WTC11 (cell line): ENCODE data around the gene BFSP2. TPM values are rescaled to one million over a fixed set of nuclear protein-coding genes. Genes with fewer than 3 reads are reported as not detected.

Experiments
- ATAC-seq: fragments of 200-7000 bp; cut with Tn5 transposase; 2 replicates; pipeline ENCODE4 v1.10.0; 2021; ENCODE audit warnings: mild to moderate bottlenecking, moderate library complexity
- CTCF ChIA-PET: fragments of 300-600 bp; sonication (Branson Sonifier 250); formaldehyde crosslinking; loops from one replicate; lab custom pipeline; 2021; ENCODE audit warnings: antibody characterized with exemption; lab: Charles Lee
- POLR2A ChIA-PET: fragments of 350-600 bp; sonication (Branson Sonifier 250); formaldehyde crosslinking; loops from one replicate; lab custom pipeline; 2021; ENCODE audit warnings: antibody characterized with exemption; lab: Charles Lee
- DNase-seq: peaks from one replicate; pipeline ENCODE4 v3.0.0; 2021; ENCODE audit warnings: low spot score
- H3K27ac Mint-ChIP-seq: 2 replicates; pipeline ENCODE4 v1.8.0; 2021; ENCODE audit warnings: mixed read lengths
- H3K27me3 Mint-ChIP-seq: 2 replicates; pipeline ENCODE4 v1.8.0; 2021; ENCODE audit warnings: low read depth, mild to moderate bottlenecking, moderate library complexity, mixed read lengths
- H3K36me3 Mint-ChIP-seq: 2 replicates; pipeline ENCODE4 v1.8.0; 2021; ENCODE audit warnings: mixed read lengths
- H3K4me1 Mint-ChIP-seq: 2 replicates; pipeline ENCODE4 v1.8.0; 2022; ENCODE audit warnings: mixed read lengths
- H3K4me3 Mint-ChIP-seq: 2 replicates; pipeline ENCODE4 v1.8.0; 2021; ENCODE audit warnings: mild to moderate bottlenecking, moderate library complexity, mixed read lengths
- H3K9me3 Mint-ChIP-seq: 2 replicates; pipeline ENCODE4 v1.8.0; 2021; ENCODE audit warnings: mixed read lengths
- EMX1 ChIP-seq: fragments of 250-450 bp; sonication (Bioruptor Pico); IDR thresholded peaks from 2 replicates; pipeline ENCODE4 v1.8.0; 2021; ENCODE audit warnings: mild to moderate bottlenecking
- FOXP1 ChIP-seq: sonication (generic); formaldehyde crosslinking; IDR thresholded peaks from 2 replicates; pipeline ENCODE4 v1.8.0; 2022; ENCODE audit warnings: missing genetic modification reagents, mild to moderate bottlenecking, moderate library complexity, borderline replicate concordance
- FOXP4 ChIP-seq: sonication (generic); formaldehyde crosslinking; IDR thresholded peaks from 2 replicates; pipeline ENCODE4 v1.8.0; 2022; ENCODE audit warnings: mild to moderate bottlenecking, missing genetic modification reagents
- GRHL2 ChIP-seq: fragments of 250-450 bp; sonication (Bioruptor Pico); IDR thresholded peaks from 2 replicates; pipeline ENCODE4 v1.8.0; 2022; ENCODE audit warnings: mild to moderate bottlenecking, moderate library complexity; ENCODE audit not compliant: insufficient replicate concordance, severe bottlenecking
- RELA ChIP-seq: sonication (generic); formaldehyde crosslinking; IDR thresholded peaks from 2 replicates; pipeline ENCODE4 v1.8.1; 2022; ENCODE audit warnings: missing genetic modification reagents, mild to moderate bottlenecking, borderline replicate concordance
- SP1 ChIP-seq: sonication (generic); formaldehyde crosslinking; conservative IDR thresholded peaks from 2 replicates; pipeline ENCODE4 v1.8.1; 2022; ENCODE audit warnings: missing genetic modification reagents
- ZBTB21 ChIP-seq: sonication (generic); formaldehyde crosslinking; IDR thresholded peaks from 2 replicates; pipeline ENCODE4 v1.8.1; 2023; ENCODE audit warnings: mild to moderate bottlenecking, missing genetic modification reagents, borderline replicate concordance
- ZNF138 ChIP-seq: sonication (generic); formaldehyde crosslinking; conservative IDR thresholded peaks from 2 replicates; pipeline ENCODE4 v1.8.1; 2022; ENCODE audit warnings: mild to moderate bottlenecking, moderate library complexity, missing genetic modification reagents
- ZNF219 ChIP-seq: sonication (generic); formaldehyde crosslinking; IDR thresholded peaks from 2 replicates; pipeline ENCODE4 v1.8.0; 2023; ENCODE audit warnings: missing genetic modification reagents, mild to moderate bottlenecking, borderline replicate concordance
- ZNF423 ChIP-seq: fragments of 250-450 bp; sonication (Bioruptor Pico); IDR thresholded peaks from 2 replicates; pipeline ENCODE4 v2.1.2; 2022; ENCODE audit warnings: mild to moderate bottlenecking, moderate library complexity
- ZNF671 ChIP-seq: fragments of 250-450 bp; sonication (Bioruptor Pico); IDR thresholded peaks from 2 replicates; pipeline ENCODE4 v1.8.0; 2021; ENCODE audit warnings: mild to moderate bottlenecking
- total RNA-seq: library from RNA; stranded (reverse); gene quantifications from 3 replicates; pipeline ENCODE4 v1.2.3, GENCODE V29; 2021
- TF ChIP-seq, protein P1 (sequence below): sonication (generic); formaldehyde crosslinking; IDR thresholded peaks from 2 replicates; pipeline ENCODE4 v1.8.1; 2023; ENCODE audit warnings: mild to moderate bottlenecking, missing genetic modification reagents
- TF ChIP-seq, protein P2 (sequence below): fragments of 250-450 bp; sonication (Bioruptor Pico); conservative IDR thresholded peaks from 2 replicates; pipeline ENCODE4 v1.9.0; 2021; ENCODE audit warnings: mild to moderate bottlenecking
- TF ChIP-seq, protein P3 (sequence below): fragments of 250-450 bp; sonication (Bioruptor Pico); IDR thresholded peaks from 2 replicates; pipeline ENCODE4 v1.9.0; 2021; ENCODE audit warnings: mild to moderate bottlenecking, borderline replicate concordance
- TF ChIP-seq, protein P4 (sequence below): fragments of 200-600 bp; IDR thresholded peaks from 2 replicates; pipeline ENCODE4 v1.8.0; 2022; ENCODE audit warnings: antibody characterized with exemption

BFSP2 gene
- total RNA-seq, 1 experiment from 2014 or later, result not detected

- DNase-seq (no peak), ATAC-seq (peak; percentile 58)
- Mint-ChIP-seq H3K27ac (no peak overlapping the region), H3K9me3 (peaks cover 42% of the 10 kb centered on the region), H3K4me1 (peaks cover 42% of the 10 kb centered on the region), H3K27me3 (peaks cover 4% of the 10 kb centered on the region; the same call in 1 of the 2 replicates), H3K4me3 (no peak overlapping the region), H3K36me3 (peaks cover 23% of the 10 kb centered on the region)
- CTCF ChIA-PET, result interaction anchor here (0.6 to 1.6 kb wide), 7 partner anchors 8 to 89 kb away, joined by 3 to 14 read pairs (median 4); partner anchors contain the start of gene CDV3
- TF ChIP-seq FOXP4 (CRISPR knock-in tag) (no peak), ZNF219 (CRISPR knock-in tag) (no peak), FOXP1 (no peak), SP1 (no peak), GRHL2 (CRISPR knock-in tag) (no peak), ZBTB21 (no peak), RELA (no peak), ZNF423 (no peak), ZNF138 (no peak), EMX1 (CRISPR knock-in tag) (no peak), ZNF671 (CRISPR knock-in tag) (no peak)
- TF ChIP-seq, protein P1, sequence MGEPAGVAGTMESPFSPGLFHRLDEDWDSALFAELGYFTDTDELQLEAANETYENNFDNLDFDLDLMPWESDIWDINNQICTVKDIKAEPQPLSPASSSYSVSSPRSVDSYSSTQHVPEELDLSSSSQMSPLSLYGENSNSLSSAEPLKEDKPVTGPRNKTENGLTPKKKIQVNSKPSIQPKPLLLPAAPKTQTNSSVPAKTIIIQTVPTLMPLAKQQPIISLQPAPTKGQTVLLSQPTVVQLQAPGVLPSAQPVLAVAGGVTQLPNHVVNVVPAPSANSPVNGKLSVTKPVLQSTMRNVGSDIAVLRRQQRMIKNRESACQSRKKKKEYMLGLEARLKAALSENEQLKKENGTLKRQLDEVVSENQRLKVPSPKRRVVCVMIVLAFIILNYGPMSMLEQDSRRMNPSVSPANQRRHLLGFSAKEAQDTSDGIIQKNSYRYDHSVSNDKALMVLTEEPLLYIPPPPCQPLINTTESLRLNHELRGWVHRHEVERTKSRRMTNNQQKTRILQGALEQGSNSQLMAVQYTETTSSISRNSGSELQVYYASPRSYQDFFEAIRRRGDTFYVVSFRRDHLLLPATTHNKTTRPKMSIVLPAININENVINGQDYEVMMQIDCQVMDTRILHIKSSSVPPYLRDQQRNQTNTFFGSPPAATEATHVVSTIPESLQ (CRISPR knock-in tag), result no peak
- TF ChIP-seq, protein P2, sequence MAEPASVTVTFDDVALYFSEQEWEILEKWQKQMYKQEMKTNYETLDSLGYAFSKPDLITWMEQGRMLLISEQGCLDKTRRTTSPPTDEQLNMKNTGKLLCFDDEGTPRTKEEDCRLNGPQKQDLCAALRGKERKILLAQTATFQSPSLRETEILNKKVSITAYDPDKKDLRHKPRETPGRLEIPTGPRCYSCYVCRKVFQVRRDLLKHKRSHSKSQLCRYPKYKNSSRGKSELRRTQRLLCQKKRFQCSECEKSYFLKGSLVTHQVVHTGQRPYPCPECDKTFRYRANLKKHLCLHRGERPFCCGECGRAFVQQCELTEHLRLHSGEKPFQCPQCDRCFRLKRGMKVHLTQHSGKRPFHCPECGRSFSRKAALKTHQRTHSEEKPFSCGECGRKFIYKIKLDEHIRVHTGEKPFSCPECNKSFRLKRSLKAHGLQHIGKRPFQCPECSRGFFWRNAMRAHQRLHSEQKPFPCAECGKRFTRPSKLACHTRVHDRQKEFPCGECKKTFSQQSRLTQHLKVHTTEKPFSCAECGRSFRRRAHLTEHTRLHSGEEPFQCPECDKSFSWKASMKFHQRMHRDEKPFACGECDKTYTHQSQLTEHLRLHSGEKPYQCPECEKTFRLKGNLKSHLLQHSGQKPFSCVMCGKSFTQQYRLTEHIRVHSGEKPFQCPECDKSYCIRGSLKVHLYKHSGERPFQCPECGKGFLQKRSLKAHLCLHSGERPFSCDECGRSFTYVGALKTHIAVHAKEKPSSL (CRISPR knock-in tag), result no peak
- TF ChIP-seq, protein P3, sequence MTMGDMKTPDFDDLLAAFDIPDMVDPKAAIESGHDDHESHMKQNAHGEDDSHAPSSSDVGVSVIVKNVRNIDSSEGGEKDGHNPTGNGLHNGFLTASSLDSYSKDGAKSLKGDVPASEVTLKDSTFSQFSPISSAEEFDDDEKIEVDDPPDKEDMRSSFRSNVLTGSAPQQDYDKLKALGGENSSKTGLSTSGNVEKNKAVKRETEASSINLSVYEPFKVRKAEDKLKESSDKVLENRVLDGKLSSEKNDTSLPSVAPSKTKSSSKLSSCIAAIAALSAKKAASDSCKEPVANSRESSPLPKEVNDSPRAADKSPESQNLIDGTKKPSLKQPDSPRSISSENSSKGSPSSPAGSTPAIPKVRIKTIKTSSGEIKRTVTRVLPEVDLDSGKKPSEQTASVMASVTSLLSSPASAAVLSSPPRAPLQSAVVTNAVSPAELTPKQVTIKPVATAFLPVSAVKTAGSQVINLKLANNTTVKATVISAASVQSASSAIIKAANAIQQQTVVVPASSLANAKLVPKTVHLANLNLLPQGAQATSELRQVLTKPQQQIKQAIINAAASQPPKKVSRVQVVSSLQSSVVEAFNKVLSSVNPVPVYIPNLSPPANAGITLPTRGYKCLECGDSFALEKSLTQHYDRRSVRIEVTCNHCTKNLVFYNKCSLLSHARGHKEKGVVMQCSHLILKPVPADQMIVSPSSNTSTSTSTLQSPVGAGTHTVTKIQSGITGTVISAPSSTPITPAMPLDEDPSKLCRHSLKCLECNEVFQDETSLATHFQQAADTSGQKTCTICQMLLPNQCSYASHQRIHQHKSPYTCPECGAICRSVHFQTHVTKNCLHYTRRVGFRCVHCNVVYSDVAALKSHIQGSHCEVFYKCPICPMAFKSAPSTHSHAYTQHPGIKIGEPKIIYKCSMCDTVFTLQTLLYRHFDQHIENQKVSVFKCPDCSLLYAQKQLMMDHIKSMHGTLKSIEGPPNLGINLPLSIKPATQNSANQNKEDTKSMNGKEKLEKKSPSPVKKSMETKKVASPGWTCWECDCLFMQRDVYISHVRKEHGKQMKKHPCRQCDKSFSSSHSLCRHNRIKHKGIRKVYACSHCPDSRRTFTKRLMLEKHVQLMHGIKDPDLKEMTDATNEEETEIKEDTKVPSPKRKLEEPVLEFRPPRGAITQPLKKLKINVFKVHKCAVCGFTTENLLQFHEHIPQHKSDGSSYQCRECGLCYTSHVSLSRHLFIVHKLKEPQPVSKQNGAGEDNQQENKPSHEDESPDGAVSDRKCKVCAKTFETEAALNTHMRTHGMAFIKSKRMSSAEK (CRISPR knock-in tag), result no peak
- TF ChIP-seq, protein P4, sequence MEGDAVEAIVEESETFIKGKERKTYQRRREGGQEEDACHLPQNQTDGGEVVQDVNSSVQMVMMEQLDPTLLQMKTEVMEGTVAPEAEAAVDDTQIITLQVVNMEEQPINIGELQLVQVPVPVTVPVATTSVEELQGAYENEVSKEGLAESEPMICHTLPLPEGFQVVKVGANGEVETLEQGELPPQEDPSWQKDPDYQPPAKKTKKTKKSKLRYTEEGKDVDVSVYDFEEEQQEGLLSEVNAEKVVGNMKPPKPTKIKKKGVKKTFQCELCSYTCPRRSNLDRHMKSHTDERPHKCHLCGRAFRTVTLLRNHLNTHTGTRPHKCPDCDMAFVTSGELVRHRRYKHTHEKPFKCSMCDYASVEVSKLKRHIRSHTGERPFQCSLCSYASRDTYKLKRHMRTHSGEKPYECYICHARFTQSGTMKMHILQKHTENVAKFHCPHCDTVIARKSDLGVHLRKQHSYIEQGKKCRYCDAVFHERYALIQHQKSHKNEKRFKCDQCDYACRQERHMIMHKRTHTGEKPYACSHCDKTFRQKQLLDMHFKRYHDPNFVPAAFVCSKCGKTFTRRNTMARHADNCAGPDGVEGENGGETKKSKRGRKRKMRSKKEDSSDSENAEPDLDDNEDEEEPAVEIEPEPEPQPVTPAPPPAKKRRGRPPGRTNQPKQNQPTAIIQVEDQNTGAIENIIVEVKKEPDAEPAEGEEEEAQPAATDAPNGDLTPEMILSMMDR, result no peak
- POLR2A ChIA-PET, result interaction anchor here (1.0 to 1.1 kb wide), 2 partner anchors 84 to 173 kb away, joined by 3 to 5 read pairs; partner anchors contain the start of gene TOPBP1
Measured at GRCh38 chr3:133488785-133489367, 89.0 kb downstream of the BFSP2 start.
